IPS-15b (cell line): ENCODE data around the gene SEMA5A.

Source experiments
- H3K27me3 ChIP-seq: one replicate; pipeline ENCODE4 v1.6.1; 2013; ENCODE audit warnings: low read length; ENCODE audit not compliant: control insufficient read depth, insufficient read depth
- H3K36me3 ChIP-seq: one replicate; pipeline ENCODE4 v1.6.1; 2013; ENCODE audit warnings: low read length; ENCODE audit not compliant: control insufficient read depth, insufficient read depth
- H3K4me1 ChIP-seq: one replicate; pipeline ENCODE4 v1.6.1; 2013; ENCODE audit warnings: mild to moderate bottlenecking, low read length; ENCODE audit not compliant: control insufficient read depth, insufficient read depth
- H3K4me3 ChIP-seq: one replicate; pipeline ENCODE4 v1.5.1; 2013; ENCODE audit warnings: low read depth, low read length
- H3K9ac ChIP-seq: one replicate; pipeline ENCODE4 v1.6.1; 2013; ENCODE audit warnings: low read depth, mild to moderate bottlenecking, low read length
- H3K9me3 ChIP-seq: one replicate; pipeline ENCODE4 v1.6.1; 2013; ENCODE audit warnings: mild to moderate bottlenecking, low read length; ENCODE audit not compliant: control insufficient read depth, insufficient read depth

Gene SEMA5A

DNA sequence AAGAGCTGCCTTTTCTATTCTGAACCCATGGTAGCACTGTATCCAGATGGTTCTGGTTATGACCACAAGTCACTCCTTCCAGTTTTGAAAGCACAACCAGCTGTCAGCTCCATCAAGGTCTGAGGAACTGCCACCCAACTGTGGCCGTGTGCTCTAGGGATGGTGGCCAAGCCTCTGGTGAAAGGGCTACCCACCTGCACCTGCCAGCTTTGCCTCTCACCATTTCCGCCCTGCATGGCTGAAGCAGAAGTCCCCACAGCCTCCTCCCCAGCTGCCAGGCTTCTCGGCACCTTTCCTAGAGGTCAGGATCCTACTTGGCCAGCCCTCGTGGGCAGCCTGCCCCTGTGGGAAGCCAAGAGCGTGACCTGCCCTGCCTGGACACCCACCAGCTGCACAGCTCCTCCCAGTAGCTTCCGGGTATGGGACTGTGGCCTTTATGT is 16.8 kb downstream of the SEMA5A start:
- Histone ChIP-seq H3K9me3 (no peaks in the 10 kb centered on the region), H3K4me1 (peaks cover 4% of the 10 kb centered on the region), H3K27me3 (no peaks in the 10 kb centered on the region), H3K4me3 (no peak overlapping the region), H3K36me3 (no peaks in the 10 kb centered on the region), H3K9ac (no peak overlapping the region)

DNA sequence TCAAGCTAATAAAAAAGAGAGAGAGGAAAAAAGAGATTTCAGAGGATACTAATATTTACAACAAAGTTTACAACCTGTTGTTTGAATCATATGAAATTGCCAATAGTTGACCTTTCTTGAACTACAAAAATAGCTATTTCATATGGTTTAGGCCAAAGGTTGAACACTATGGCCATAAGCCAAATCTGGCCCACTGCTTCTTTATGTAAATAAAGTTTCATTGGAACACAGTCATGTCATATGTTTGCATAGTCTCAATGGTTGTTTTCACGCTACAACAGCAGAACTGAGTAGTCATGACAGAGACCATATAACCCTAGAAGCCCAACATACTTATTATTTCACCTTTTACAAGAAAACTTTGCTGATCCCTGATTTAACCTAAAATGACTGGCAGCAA is 20.9 kb downstream of the SEMA5A start:
- Histone ChIP-seq H3K9me3 (no peaks in the 10 kb centered on the region), H3K9ac (no peak overlapping the region), H3K4me1 (no peaks in the 10 kb centered on the region), H3K36me3 (no peaks in the 10 kb centered on the region), H3K27me3 (no peaks in the 10 kb centered on the region), H3K4me3 (no peak overlapping the region)

DNA sequence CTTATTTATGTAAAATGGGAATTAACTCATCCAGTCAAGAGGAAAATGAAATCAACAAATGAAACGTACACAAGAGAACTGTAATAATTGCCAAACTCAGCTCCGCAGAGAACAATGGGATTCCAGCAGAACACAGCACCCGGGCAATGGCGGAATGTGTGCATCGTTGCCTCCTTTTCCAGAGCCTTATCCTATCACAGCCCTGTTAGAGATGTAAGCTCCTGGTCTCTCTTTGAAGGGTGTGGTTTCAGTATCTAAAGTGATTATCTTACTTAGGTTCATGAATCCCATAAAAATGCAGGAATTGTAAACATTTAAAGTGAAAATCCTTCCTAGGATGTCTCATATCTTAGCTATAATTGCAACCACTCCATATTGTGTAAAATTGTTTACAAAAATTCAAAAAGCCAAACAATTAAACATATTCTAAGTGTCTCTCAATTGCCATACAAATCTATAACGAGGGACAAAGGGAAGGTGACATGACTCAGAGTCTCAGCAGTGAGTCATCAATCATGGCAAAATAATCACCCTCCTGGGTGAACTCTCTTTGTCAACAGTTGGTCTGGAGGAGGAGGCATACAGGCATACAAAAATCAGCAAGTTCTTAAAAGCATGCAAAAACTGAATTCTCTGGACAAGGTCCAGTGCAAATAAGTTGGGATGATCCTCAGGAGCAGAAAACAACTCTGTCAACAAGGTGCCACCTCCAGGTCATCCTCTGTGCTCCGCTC is 22.6 kb downstream of the SEMA5A start:
- no peaks in the 10 kb centered on the region for H3K36me3 ChIP-seq
- H3K9me3 ChIP-seq = no peaks in the 10 kb centered on the region
- H3K4me3 ChIP-seq = no peak overlapping the region
- no peaks in the 10 kb centered on the region for H3K27me3 ChIP-seq
- H3K4me1 ChIP-seq = no peaks in the 10 kb centered on the region
- no peak overlapping the region for H3K9ac ChIP-seq

DNA sequence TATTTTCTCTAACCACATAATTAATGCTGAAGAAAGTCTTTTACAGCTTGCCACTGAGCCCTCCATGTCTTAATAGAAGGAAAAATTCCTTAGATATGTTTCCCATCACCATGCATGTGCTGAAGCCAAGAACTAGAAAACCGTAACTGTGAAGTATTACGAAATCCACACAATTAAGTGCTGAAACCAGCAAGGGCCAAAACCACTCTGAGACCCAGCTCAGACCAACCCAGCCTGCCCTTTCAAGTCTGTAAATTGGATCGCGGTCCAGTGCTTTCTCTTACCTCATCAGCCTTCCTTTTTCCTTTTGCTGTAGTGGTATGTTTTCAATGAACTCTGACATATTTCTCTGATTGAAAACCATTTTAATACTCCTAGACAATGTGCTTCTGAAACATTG is 26.3 kb downstream of the SEMA5A start:
- no peaks in the 10 kb centered on the region for H3K27me3 ChIP-seq

DNA sequence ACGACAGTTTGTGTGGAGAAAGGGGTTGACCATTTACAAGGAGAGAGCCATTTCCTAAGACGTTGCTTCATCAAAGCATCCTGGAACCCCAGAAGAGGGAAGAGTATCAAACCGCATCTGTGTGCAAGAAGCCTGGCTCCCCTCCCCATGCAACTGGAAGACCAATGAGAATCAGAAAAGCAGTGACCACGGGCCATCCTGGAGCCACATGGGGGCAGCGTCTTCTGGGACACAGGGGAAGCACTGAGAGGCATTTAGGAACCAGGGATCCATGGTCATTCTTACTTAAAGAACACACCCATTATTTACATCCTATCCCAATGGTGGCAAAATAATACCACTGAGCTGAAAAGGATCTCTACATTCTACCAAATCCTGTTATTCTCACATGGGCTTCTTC is 29.3 kb downstream of the SEMA5A start:
- H3K27me3 ChIP-seq = no peaks in the 10 kb centered on the region
- H3K9ac ChIP-seq = no peak overlapping the region
- H3K9me3 ChIP-seq = no peaks in the 10 kb centered on the region
- no peaks in the 10 kb centered on the region for H3K4me1 ChIP-seq
- H3K36me3 ChIP-seq = no peaks in the 10 kb centered on the region
- H3K4me3 ChIP-seq = no peak overlapping the region

More for the DNA sequence above, 26.3 kb downstream of the SEMA5A start:
- no peaks in the 10 kb centered on the region for H3K9me3 ChIP-seq
- H3K9ac ChIP-seq = no peak overlapping the region
- H3K4me3 ChIP-seq = no peak overlapping the region
- no peaks in the 10 kb centered on the region for H3K36me3 ChIP-seq
- H3K4me1 ChIP-seq = no peaks in the 10 kb centered on the region

DNA sequence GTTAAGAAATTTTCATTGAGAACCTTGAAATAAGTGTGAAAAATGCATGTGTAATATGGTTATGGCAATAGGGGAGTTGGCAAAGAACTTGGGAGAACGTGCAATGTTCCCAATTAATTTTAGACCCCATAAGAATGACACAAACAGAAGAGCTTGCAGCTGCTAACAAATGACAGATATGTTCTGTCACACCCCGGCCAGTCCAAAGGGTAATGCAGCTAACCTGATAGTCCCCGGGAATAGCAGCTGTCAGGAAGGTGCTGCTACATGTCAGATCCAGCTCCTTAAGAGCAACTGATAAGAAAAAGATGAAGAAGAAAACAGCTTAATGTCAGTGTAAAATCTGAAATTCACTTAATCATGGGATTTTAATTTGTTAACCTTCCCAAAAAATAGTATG is 30.4 kb downstream of the SEMA5A start:
- Histone ChIP-seq H3K27me3 (no peaks in the 10 kb centered on the region), H3K9me3 (no peaks in the 10 kb centered on the region), H3K36me3 (no peaks in the 10 kb centered on the region), H3K9ac (no peak overlapping the region), H3K4me1 (no peaks in the 10 kb centered on the region), H3K4me3 (no peak overlapping the region)

DNA sequence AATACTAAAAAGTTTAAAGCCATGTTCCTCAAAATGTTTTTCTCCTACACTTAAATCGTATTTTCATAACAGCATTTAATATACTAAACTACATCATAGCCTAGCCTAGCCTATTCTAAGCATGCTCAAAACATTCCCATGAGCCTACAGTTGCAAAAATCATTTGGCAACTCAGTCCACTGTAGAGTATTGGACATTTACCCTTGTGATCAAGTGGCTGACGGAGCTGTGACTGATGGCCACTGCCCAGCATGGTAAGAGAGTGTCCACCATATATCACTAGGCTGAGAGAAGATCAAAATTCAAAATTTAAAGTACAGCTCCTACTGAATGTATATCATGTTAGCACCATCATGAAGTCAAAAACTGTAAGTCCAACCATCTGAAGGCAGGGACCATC is 30.9 kb downstream of the SEMA5A start:
- no peaks in the 10 kb centered on the region for H3K36me3 ChIP-seq

DNA sequence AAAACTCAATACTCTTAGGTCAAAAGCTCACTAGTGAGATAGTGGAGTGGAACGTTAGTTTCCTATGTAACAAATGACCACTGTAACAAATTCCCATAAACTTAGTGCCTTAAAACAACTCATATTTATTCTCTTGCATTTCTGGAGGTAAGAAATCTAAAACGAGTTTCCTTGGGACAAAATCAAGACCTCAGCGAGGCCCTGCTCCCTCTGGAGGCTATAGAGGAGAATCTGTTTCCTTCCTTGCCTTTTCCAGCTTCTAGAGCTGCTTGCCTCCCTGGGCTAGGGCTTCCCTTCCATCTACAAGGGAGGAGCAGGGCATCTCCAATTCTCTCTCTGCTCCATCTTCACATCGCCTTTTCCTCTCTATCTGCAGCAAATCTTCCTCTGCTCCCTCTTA is 32.0 kb downstream of the SEMA5A start:
- no peak overlapping the region for H3K4me3 ChIP-seq
- no peaks in the 10 kb centered on the region for H3K4me1 ChIP-seq
- H3K27me3 ChIP-seq = no peaks in the 10 kb centered on the region
- no peaks in the 10 kb centered on the region for H3K36me3 ChIP-seq
- H3K9me3 ChIP-seq = no peaks in the 10 kb centered on the region
- no peak overlapping the region for H3K9ac ChIP-seq

More for the DNA sequence above, 30.9 kb downstream of the SEMA5A start:
- Histone ChIP-seq H3K4me1 (no peaks in the 10 kb centered on the region), H3K27me3 (no peaks in the 10 kb centered on the region), H3K9me3 (no peaks in the 10 kb centered on the region), H3K4me3 (no peak overlapping the region), H3K9ac (no peak overlapping the region)

DNA sequence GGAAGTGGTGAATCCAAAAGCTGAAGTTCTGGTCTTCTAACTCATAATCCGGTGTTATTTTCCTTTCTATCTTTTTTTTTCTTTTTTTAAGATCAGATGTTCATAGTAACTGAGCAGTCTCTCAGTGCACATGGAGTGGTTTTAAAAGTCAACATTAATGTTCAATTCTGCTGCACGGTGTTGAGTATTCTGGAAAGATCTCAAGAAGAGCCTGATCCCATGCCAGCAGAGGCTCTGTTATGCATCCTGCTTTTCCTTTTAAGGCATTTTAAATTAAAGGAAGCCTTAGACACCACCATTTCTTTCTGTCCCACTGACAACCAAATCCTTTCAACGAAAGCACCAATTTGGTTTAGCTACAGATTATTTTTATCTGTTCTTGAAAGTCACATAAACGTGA is 33.4 kb downstream of the SEMA5A start:
- Histone ChIP-seq H3K27me3 (no peaks in the 10 kb centered on the region), H3K9me3 (no peaks in the 10 kb centered on the region), H3K9ac (no peak overlapping the region), H3K4me3 (no peak overlapping the region), H3K4me1 (no peaks in the 10 kb centered on the region), H3K36me3 (no peaks in the 10 kb centered on the region)

DNA sequence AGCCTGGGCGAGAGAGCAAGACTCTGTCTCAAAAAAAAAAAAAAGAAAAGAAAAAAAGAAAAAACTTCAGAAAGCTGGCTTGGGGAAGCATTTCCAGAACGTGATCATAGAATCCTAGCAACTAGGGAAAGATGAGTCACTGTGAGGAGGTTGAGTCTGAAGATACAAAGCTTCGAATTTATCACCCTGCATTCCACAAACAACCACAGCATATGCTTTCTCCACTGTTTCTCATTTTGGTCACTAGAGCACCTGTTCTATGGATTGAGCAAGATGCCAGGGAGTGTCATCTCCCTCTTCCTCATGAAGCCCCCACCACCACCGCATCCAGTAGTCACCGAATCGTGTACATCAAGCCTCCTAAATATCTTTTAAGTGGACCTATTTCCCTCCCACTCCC is 37.9 kb downstream of the SEMA5A start:
- H3K27me3 ChIP-seq = no peaks in the 10 kb centered on the region
- H3K9me3 ChIP-seq = no peaks in the 10 kb centered on the region
- no peak overlapping the region for H3K9ac ChIP-seq
- no peaks in the 10 kb centered on the region for H3K36me3 ChIP-seq
- H3K4me1 ChIP-seq = no peaks in the 10 kb centered on the region
- H3K4me3 ChIP-seq = no peak overlapping the region

DNA sequence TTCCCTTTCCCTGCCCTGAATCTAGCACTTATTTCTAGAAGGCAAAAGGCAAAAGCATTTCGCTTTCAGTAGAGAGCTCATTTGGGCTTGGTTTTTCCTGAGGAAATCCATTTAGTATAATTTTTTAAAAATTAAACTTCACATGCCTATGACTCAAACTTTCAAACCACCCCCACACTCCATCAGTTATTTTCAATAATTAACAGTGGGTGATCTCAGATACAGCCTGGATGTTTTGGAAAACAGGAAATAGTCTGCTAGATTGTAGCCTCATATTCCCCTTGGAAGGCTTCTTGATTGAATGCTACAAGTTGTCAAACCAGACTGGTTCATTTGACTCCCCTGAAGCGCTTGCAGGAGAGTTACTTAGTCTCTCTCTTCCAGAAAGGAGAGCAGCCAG is 40.6 kb downstream of the SEMA5A start:
- Histone ChIP-seq H3K36me3 (no peaks in the 10 kb centered on the region), H3K9me3 (no peaks in the 10 kb centered on the region), H3K4me3 (no peak overlapping the region), H3K9ac (no peak overlapping the region), H3K27me3 (no peaks in the 10 kb centered on the region), H3K4me1 (no peaks in the 10 kb centered on the region)

DNA sequence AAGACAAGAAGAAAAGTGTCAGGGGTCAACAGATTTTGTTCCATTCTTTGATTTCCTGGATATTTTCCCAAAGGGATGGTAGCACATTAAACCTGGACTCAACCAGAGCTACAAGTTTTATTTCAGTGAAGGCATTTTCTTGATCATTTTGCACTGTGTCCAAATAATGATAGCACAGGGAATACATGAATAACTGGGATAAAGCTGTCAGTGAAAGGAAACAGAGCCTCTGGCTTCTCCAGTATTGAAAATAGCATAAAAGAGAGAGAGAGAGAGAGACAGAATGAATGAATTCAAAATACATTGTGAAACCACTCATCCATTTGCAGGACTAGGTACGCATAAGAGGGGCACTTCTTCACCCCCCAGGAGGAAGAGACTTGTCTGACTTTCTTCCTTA is 43.0 kb downstream of the SEMA5A start:
- Histone ChIP-seq H3K4me1 (peaks cover 3% of the 10 kb centered on the region), H3K27me3 (no peaks in the 10 kb centered on the region), H3K9ac (no peak overlapping the region), H3K4me3 (no peak overlapping the region), H3K36me3 (no peaks in the 10 kb centered on the region), H3K9me3 (no peaks in the 10 kb centered on the region)
